ENCODE data around the gene SLC10A7.

Gene SLC10A7

DNA sequence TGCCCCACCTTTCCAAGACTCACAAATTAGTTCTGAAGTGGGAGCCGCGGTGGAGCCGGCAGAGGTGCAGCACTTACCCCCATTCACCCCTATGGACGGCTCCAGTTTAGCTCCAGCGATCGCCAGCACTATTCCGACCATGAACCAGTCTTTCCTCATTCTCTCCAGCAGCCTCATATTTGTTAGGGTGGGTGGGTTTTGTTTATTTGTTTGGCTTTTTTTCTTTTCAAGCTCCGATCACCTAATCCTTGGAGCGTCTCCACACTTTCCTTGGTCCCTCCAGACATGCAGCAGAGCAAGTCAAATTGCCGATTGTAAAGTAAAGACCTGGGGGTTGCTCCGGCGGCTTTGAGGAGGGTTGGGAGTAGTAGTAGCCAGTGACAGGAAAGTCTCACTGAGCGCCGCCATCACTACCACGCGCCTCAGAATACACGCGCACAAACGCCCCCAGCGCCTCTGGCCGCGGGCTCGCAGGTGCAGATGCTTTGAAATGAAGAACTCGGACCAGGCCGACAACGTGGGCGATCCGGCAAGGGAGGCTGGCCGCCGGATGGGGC, at the start of gene SLC10A7:
Gene SLC10A7 (minus strand): TSS at position 400 of the 557 bp plus-strand sequence. CDS start 223 bp downstream, at position 177.
- peak; percentile 70 for DNase-seq

DNA sequence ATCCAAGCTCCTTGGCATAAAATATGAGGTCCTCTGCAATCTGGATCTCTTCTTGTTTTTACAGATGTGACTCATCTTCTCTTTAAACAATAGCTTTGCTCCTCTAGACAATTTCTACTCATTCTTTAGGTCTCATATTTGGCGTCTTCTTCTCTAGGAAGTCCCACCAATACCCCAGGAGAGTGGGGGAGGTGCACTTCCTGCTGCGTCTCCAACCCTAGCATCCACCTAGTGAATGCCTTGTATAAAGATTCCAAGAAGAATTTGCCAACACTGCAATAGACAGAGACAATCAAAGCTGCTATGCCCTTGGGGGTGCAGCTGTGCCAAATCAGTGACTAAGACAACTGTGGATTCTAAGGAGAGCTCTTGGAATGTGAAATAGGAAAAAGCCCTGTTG, 45.7 kb upstream of the SLC10A7 start:
- no peak for DNase-seq

DNA sequence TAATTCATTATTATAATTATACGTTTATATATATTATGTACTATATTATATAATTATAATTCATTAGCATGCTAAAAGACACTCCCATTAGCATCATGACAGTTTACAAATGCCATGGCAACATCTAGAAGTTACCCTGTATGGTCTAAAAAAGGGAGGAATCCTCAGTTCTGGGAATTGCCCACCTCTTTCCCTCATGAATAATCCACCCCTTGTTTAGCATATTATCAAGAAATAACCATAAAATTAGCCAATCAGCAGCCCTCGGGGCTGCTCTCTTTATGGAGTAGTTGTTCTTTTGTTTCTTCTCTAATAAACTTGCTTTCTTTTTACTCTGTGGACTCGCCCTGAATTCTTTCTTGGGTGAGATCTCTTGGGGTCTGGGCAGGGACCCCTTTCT, 42.8 kb upstream of the SLC10A7 start:
- DNase-seq: no peak

DNA sequence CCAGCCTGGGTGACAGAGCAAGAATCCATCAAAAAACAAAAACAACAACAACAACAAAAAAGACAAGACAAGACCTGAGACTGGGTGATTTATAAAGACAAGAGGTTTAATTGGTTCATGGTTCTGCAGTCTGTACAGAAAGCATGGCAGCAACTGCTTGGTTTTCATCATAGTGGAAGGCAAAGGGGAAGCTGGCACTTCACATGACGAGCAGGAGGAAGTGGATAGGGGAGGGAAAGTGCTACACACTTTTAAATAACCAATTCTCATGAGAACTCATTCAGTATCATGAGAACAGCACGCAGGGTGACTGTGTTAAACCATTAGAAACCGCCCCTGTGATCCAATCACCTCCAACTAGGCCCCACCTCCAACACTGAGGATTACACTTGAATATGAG, 28.4 kb upstream of the SLC10A7 start:
- DNase-seq: no peak

DNA sequence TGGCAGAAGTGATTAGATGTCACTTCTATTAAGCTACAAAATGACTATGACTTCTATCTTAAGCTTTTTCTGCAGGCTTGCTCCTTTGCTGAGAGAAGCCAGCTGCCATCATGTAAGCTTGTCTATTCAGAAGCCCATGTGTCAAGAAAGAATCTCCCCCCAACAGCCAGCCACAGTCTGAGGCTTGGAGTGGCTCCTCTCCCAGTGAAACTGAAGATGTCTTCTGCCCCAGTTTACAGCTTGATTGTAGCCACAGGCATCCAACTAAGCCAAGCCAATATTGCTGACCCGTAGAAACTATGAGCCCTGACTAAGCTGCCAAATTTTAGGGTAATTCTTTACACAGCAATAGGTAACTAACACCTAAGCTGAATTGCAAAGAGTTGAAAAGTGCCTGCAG, 26.7 kb upstream of the SLC10A7 start:
- no peak for DNase-seq

DNA sequence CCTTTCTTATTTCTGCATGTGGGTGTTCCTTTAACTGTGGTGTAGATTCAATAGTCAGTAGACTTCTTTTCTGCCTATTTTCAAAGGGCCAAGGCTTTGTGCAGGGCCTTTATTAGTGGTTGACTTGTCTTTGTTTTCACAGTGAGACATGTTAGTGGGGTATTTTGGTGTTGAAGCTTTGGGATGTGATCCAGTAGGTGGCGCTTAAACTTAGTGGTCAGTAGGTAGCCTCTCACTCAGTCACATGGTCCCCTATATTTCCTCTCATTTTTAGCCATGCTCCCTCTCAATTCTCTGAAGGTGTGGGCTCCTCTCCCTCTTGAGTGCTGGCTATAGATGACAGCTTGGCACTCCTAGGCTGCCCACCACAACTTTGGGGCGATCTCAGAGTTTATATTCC, 23.4 kb upstream of the SLC10A7 start:
- DNase-seq: no peak

- no peak for DNase-seq
These were observed 12.4 kb upstream of the SLC10A7 start for GRCh38 chr4:146534178-146534577.

GRCh38 chr4:146525754-146526153, 4.0 kb upstream of the SLC10A7 start:
- no peak for DNase-seq

DNA sequence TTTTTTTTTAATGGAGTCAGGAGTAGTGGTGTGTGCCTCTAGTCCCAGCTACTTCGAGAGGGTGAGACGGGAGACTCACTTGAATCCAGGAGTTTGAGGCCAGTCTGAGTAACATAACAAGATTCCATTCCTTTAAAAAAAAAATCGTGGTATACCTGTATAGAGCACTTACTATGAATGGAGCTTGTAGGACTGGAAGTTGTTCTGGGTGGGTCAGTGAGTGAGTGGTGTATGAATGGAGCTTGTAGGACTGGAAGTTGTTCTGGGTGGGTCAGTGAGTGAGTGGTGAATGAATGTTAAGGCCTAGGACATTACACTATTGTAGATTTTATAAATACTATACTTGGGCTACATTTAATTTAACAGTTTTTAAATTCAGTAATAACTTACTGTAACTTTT, 2.9 kb upstream of the SLC10A7 start:
- DNase-seq: no peak

GRCh38 chr4:146522869-146523205, 1.1 kb upstream of the SLC10A7 start:
- DNase-seq: no peak

GRCh38 chr4:146522098-146522868, 543 bp upstream of the SLC10A7 start:
- DNase-seq: peak; percentile 48

DNA sequence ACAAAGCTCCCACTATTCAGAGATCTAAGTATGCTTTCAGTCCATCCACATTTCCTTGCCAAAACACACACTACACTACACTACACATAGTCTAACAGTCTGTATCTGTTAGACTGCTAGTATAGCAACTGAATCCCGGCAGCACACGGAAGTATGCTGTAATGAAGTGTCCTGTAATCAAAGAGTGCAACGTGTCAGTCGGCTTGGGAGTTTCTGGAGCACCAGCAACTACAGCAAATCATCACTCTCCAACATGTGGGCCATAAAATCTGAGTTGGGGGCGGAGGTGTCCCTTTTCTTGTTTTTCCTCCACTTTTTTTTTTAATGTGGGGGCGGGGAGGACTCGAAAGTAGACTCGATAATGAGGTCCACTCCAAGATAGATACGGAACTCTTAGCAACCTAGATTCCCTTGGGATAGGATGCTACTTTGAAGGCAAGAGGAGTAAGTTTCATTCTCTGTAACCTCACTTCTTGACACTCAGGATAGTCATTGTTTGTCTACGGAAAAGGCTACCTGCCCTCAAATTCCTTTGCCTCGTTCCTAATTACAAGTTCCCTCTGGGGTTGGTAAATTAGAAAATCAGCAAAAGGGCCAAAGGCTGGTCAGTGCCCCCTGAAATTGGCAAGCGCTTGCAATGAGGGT, 722 bp downstream of the SLC10A7 start:
- DNase-seq: peak; percentile 61

- no peak for DNase-seq
These were observed 6.9 kb downstream of the SLC10A7 start for GRCh38 chr4:146514651-146515357.

GRCh38 chr4:146513548-146513947, 8.2 kb downstream of the SLC10A7 start:
- DNase-seq: no peak

GRCh38 chr4:146511381-146511780, 10.4 kb downstream of the SLC10A7 start:
- no peak for DNase-seq

DNA sequence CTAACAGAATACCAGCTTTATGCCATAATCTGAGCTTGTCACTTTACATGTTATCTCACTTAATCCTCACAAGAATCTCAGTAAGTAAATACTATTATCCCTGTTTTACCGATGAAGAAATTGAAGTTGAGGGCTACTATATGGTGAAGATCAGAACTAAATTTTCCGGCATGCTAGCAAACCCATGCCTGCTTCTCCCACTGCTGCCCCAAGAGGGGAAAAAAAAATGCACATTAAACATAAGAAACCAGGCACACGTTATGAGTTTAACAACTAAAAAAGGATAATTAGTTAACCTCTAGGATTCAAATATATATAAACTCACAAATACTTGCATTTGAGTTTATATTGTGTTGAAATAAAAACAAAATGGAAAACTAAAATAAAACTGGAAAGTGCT, 10.8 kb downstream of the SLC10A7 start:
- DNase-seq: no peak

DNA sequence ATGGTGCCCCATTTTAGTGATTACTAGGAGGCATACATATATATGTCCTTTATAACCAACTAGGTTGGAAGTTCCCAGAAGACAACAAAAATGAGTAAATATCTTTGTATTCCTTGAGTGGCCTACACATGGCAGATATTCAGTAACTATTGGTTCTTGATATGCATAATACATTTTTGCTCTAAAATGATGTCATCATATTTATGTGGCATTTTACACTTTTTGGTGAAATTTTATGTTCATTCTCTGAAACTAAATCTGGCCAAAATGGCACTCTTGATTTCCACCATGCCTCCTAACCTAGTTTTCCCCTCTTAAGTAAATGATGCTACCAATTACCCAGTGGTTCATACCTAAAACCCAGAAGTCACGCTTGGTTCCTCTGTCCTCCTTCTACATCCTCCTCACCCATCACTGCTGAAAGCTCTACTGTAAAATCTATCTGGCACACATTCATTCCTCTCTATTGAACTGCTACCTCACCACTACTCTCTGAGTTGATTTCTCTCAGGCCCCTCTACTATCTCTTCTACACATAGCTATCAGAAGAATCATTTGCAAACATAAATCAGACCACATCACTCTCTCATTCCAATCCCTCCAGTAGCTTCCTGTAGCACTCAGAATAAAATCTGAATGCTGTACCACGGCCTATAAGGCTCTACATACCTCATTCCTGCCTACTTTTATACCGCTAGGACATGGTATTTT, 13.4 kb downstream of the SLC10A7 start:
- DNase-seq: no peak

DNA sequence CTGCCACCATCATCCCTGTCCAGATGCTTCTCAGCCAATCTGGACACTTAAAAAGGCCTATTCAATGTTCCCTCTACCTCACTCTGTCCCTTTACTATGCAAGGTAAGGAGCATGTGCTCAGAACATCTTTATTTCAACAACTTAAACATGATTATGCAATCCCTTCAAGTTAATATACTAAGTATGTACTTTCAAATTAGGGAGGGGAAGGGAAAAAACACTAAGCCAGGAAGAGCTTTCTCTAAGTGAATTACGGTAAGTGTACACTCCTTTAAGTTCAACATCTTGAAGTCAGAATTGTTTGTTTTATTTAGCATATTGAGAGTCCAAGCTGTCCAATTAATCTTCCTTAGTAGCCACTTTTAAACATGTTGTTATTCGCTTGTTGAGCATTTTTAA, 14.1 kb downstream of the SLC10A7 start:
- DNase-seq: no peak

- DNase-seq: no peak
These were observed 15.5 kb downstream of the SLC10A7 start for GRCh38 chr4:146506272-146506671.

DNA sequence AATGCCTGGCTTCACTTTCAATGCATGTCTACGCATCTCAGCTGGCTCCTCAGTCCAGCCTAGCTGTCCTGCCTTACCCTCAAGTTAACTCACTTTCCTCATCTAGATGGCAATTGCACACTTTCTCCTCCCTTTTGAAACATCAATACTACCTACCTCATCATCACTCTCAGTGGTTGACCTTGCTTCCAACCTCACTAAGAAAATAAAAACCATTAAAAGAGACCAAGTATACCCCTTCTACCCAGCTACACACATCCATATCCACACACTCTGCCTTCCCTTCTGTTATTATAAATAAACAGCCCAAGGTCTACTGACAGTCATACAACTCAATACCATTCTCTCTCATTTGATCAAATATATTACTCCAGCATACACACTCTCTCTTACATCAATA, 21.5 kb downstream of the SLC10A7 start:
- DNase-seq: no peak

DNA sequence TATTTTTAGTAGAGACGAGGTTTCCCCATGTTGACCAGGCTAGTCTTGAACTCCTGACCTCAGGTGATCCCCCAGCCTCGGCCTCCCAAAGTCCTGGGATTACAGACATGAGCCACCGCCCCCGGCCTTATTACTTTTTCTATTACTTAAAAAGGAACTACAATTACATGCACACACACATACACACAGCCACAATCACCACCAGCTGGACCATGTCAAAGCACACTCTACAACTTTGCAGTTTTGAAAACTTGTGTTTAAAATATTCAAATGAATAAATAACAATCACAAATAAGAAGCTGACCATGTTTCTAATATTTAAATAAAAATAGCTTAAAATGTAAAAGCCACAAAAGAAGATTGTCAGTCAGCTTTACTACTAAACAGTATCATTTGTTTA, 23.4 kb downstream of the SLC10A7 start:
- DNase-seq: no peak

DNA sequence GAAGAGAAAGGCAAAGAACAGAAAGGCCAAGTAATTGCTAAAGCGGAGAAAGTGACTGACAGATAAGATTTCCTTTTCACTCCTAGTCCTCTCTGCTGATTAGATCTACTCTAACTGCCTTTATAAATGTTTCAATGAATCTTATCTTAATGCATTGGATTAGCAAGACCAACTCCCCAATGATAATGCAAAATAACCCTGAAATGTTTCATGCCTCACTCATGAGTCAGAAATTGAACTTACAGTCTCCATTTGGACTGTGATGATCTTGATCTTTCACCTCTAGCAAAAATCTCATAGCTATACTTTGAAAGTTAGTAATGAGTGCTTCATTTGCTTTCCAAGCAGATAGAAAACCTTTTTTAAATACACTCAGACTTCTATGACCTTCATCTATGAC, 26.5 kb downstream of the SLC10A7 start:
- DNase-seq: peak; percentile 3

- no peak for DNase-seq
These were observed 27.6 kb downstream of the SLC10A7 start for GRCh38 chr4:146494143-146494542.
